Prostate gland (tissue), 2 donors: Measurements from ENCODE around the gene DAPK1.

Experiments
- POLR2A ChIP-seq: fragments of 450-650 bp; IDR thresholded peaks from one replicate; pipeline ENCODE4 v1.6.1; 2016; ENCODE audit warnings: antibody characterized with exemption, mild to moderate bottlenecking
- TF ChIP-seq, protein P1 (sequence below), 4 experiments: fragments of 200-600 bp in 2 of 4; fragments of 450-650 bp in 2 of 4; sonication (generic) in 2 of 4; IDR thresholded peaks; 1 replicate in 3 of 4; 2 replicates in 1 of 4; pipeline ENCODE4 v1.5.1; 2016 to 2019; ENCODE audit warnings: antibody characterized with exemption in 4 of 4, mild to moderate bottlenecking in 2 of 4, moderate library complexity in 2 of 4

DNA sequence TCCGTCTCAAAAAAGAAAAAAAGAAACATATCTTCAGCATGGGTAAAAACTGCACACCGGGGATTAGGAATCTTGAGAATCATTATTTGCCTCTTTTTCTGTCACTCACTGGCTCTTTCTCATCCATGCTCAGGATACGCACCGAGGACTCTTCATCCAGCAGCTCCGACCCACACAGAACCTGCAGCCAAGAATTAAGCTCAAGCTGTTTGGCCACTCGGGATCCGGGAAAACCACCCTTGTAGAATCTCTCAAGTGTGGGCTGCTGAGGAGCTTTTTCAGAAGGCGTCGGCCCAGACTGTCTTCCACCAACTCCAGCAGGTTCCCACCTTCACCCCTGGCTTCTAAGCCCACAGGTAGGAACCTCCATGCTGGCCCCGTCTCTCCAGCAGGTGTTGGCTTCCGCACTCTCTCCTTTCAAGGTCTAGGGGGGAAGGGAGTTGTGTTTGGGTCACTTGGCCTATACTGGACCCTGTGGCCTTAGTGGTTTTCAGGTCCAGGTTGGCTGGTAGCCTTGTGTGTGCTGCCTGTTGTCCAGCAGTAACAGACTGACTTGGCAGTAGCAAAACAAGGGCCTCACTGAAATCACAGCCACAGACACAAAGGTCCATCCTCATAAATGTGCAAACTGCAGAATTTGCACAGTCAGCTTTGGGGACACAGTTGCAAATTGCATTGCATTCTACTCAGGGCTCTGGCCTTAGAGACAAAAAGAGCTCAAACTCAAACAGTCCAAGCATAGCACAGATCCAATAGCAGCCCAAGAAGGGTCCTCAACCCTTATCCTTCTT, 183.8 kb downstream of the DAPK1 start:
- TF ChIP-seq, protein P1, sequence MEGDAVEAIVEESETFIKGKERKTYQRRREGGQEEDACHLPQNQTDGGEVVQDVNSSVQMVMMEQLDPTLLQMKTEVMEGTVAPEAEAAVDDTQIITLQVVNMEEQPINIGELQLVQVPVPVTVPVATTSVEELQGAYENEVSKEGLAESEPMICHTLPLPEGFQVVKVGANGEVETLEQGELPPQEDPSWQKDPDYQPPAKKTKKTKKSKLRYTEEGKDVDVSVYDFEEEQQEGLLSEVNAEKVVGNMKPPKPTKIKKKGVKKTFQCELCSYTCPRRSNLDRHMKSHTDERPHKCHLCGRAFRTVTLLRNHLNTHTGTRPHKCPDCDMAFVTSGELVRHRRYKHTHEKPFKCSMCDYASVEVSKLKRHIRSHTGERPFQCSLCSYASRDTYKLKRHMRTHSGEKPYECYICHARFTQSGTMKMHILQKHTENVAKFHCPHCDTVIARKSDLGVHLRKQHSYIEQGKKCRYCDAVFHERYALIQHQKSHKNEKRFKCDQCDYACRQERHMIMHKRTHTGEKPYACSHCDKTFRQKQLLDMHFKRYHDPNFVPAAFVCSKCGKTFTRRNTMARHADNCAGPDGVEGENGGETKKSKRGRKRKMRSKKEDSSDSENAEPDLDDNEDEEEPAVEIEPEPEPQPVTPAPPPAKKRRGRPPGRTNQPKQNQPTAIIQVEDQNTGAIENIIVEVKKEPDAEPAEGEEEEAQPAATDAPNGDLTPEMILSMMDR (IDR thresholded peaks at IDR 0.05), result no peak
- no peak for TF ChIP-seq POLR2A
